Testis (tissue), 3 donors: ENCODE measurements around the gene YPEL3. TPM values are rescaled to one million over a fixed set of nuclear protein-coding genes. Genes with fewer than 3 reads are reported as not detected.

Source experiments
- DNase-seq: peaks from one replicate; pipeline ENCODE4 v3.0.0-alpha.2; 2019
- H3K27ac ChIP-seq, 2 donors: fragments of 200-600 bp; sonication (generic); one replicate each; pipeline ENCODE4 v1.5.1; 2019
- H3K27me3 ChIP-seq: fragments of 200-600 bp; sonication (generic); one replicate; pipeline ENCODE4 v1.5.1; 2019
- H3K36me3 ChIP-seq: fragments of 200-600 bp; sonication (generic); one replicate; pipeline ENCODE4 v1.5.1; 2017; ENCODE audit warnings: low read depth; ENCODE audit errors: missing control alignments
- H3K4me1 ChIP-seq: fragments of 200-600 bp; sonication (generic); one replicate; pipeline ENCODE4 v1.5.1; 2019
- H3K4me3 ChIP-seq, 2 donors: fragments of 200-600 bp; sonication (generic); one replicate each; pipeline ENCODE4 v1.5.1; 2017 to 2019
- H3K9me3 ChIP-seq: fragments of 200-600 bp; sonication (generic); one replicate; pipeline ENCODE4 v1.5.1; 2017
- POLR2A ChIP-seq: fragments of 450-650 bp; IDR thresholded peaks from one replicate; pipeline ENCODE4 v1.6.1; 2017; ENCODE audit warnings: antibody characterized with exemption, mild to moderate bottlenecking, moderate library complexity
- WGBS, 2 donors: methylation state at CpG; one replicate each; pipeline ENCODE4 v1.1.5; 2018; 5-methylcytosine and 5-hydroxymethylcytosine counted together
- intact Hi-C: fragments of 100-400 bp; cut with DNase I; formaldehyde crosslinking; loops from one replicate; pipeline ENCODE4 v1.15.1; 2023; ENCODE audit warnings: low total_unique reads
- polyA plus RNA-seq: library from polyadenylated mRNA; stranded (reverse); fragments of 350-450 nt; fragmentation: Illumina TruSeq; extraction: RNeasy Lipid Tissue Mini Kit (QIAGEN cat#74804); gene quantifications from one replicate; pipeline ENCODE4 v1.2.3, GENCODE V29; 2014; ENCODE audit warnings: low read depth, low replicate concordance; ENCODE audit not compliant: insufficient read depth
- total RNA-seq, 2 donors: library from RNA; depleted of rRNA; stranded (reverse); fragments of >200 nt; gene quantifications; one replicate each; pipeline ENCODE4 v1.2.3, GENCODE V29; 2016
- TF ChIP-seq, protein P1 (sequence below), 3 experiments: fragments of 450-650 bp in 2 of 3; fragments of 200-600 bp in 1 of 3; sonication (generic) in 1 of 3; IDR thresholded peaks; one replicate each; pipeline ENCODE4 v1.5.1; 2016 to 2019; ENCODE audit warnings: antibody characterized with exemption in 3 of 3, mild to moderate bottlenecking in 2 of 3, moderate library complexity in 1 of 3

The YPEL3 gene
- total and polyA plus RNA-seq, 3 donors from 2014 or later, result 55.3 to 75.3 (median 69.4) TPM

DNA sequence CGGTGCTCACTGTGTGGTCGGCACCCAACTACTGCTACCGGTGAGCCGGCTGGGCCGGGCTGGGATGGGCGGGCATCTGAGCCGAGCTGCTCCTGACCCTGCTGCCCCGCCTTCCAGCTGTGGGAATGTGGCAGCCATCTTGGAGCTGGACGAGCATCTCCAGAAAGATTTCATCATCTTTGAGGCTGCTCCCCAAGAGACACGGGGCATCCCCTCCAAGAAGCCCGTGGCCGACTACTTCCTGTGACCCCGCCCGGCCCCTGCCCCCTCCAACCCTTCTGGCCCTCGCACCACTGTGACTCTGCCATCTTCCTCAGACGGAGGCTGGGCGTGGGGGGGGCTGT, 11.2 kb downstream of the YPEL3 start:
- TF ChIP-seq, protein P1, sequence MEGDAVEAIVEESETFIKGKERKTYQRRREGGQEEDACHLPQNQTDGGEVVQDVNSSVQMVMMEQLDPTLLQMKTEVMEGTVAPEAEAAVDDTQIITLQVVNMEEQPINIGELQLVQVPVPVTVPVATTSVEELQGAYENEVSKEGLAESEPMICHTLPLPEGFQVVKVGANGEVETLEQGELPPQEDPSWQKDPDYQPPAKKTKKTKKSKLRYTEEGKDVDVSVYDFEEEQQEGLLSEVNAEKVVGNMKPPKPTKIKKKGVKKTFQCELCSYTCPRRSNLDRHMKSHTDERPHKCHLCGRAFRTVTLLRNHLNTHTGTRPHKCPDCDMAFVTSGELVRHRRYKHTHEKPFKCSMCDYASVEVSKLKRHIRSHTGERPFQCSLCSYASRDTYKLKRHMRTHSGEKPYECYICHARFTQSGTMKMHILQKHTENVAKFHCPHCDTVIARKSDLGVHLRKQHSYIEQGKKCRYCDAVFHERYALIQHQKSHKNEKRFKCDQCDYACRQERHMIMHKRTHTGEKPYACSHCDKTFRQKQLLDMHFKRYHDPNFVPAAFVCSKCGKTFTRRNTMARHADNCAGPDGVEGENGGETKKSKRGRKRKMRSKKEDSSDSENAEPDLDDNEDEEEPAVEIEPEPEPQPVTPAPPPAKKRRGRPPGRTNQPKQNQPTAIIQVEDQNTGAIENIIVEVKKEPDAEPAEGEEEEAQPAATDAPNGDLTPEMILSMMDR (IDR thresholded peaks at IDR 0.05), result no peak
- TF ChIP-seq POLR2A, result no peak
- Histone ChIP-seq H3K27me3 (no peaks in the 10 kb centered on the region), H3K9me3 (no peaks in the 10 kb centered on the region), H3K27ac (no peak overlapping the region), H3K36me3 (no peaks in the 10 kb centered on the region), H3K4me1 (peaks cover 2% of the 10 kb centered on the region), H3K4me3 (no peak overlapping the region)
- WGBS, 2 donors, result 48 to 70% methylated on average over 16 to 17 of the region's 17 CpGs
- intact Hi-C loops, result no loop called here
- DNase-seq, result no peak

DNA sequence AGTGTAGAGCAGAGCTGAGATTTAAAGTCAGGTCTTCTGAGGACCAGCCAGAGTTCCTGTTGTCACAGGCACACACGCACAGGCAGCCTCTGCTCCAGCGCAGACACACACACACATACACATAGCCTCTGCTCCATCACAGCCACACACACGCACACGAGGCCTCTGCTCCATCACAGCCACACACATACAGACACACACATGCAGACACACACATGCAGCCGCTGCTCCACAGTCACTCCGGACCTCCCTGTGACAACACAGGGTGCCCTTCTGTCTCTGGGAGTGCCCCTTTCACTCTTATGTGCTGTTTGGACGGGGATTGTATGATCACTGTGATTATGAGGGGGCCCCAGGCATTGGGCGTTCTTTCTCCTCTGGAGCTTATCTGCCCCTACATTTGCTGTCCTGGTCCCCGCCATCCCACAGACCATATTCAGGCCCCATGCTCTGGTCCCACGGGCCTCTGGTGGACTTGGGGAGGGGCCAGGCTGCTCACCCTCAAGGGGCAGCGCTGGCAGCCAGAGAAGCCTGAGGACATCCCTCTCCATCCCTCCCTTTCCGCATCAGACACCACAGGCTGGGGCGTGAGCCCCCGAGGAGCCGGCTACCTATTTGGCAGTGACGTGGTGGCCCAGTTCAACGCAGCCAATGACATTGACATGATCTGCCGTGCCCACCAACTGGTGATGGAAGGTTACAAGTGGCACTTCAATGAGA, 11.8 kb downstream of the YPEL3 start:
- Histone ChIP-seq H3K4me3 (no peak overlapping the region), H3K9me3 (no peaks in the 10 kb centered on the region), H3K27ac (no peak overlapping the region), H3K36me3 (no peaks in the 10 kb centered on the region), H3K4me1 (peaks cover 2% of the 10 kb centered on the region), H3K27me3 (no peaks in the 10 kb centered on the region)
- TF ChIP-seq POLR2A, result no peak
- TF ChIP-seq, protein P1 (IDR thresholded peaks at IDR 0.05), result no peak
- no peak for DNase-seq
- 85 to 87% methylated on average over 9 to 18 of the region's 18 CpGs for WGBS, 2 donors
- intact Hi-C loops, result no loop called here

DNA sequence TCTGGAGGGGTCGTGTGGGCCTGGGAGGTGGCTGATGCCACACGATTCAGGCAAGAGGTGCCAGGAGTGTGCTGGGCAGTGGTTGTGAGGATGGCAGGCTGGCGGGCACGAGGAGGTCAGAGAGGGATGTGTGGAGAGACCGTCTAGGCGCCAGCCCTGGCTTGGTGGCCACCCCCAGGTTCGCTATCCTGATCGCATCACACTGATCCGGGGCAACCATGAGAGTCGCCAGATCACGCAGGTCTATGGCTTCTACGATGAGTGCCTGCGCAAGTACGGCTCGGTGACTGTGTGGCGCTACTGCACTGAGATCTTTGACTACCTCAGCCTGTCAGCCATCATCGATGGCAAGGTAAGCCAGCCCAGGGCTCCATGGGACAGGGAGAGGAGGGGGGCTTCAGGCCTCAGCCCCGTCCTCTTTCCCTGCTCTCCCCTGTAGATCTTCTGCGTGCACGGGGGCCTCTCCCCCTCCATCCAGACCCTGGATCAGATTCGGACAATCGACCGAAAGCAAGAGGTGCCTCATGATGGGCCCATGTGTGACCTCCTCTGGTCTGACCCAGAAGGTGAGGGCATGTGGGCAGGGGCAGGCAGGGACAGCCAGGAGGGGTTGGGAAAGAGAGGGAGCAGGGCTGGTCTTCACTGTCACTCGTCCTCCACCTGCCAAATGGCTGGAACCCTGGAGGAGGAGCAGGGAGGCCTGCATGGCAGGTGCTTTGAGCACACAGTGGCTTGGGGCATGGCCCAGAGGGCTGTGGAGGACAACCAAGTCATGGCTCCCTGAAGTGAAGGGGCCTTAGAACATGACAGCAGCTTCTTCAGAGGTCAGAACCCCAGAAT, 12.6 kb downstream of the YPEL3 start:
- Histone ChIP-seq H3K27me3 (no peaks in the 10 kb centered on the region), H3K27ac (no peak overlapping the region), H3K36me3 (no peaks in the 10 kb centered on the region), H3K4me3 (no peak overlapping the region), H3K4me1 (peaks cover 2% of the 10 kb centered on the region), H3K9me3 (no peaks in the 10 kb centered on the region)
- DNase-seq, result no peak
- intact Hi-C loops, result no loop called here
- no peak for TF ChIP-seq POLR2A
- TF ChIP-seq, protein P1 (IDR thresholded peaks at IDR 0.05), result no peak
- WGBS, 2 donors, result 90 to 92% methylated on average over 24 of the region's 24 CpGs

DNA sequence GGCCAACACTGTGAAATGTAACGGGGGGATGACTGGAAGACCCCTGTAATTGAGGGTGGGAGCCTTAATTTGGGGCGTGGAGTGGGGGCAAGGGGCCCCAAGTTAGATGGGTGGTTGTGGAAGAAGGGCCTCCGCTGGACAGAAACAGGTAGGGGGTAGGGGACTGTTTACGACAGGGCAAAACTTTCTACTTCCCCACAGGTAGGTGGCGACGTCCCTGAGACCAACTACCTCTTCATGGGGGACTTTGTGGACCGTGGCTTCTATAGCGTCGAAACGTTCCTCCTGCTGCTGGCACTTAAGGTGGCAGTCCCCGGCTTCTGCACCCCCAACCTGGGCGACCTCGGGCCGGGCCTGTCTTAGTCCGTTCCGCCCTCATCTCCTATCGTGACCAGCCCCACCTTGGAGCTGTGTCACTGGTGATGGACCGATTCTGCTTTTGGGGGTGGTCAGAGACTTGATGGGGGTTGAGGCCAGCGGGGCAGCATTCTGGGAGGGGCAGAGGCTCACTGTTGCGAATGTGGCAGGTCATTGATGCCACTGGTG, 13.4 kb downstream of the YPEL3 start:
- intact Hi-C loops, result no loop called here
- 85 to 90% methylated on average over 7 to 20 of the region's 20 CpGs for WGBS, 2 donors
- Histone ChIP-seq H3K4me1 (peaks cover 3% of the 10 kb centered on the region), H3K4me3 (no peak overlapping the region), H3K27me3 (no peaks in the 10 kb centered on the region), H3K36me3 (no peaks in the 10 kb centered on the region), H3K27ac (no peak overlapping the region), H3K9me3 (no peaks in the 10 kb centered on the region)
- DNase-seq, result no peak
- no peak for TF ChIP-seq POLR2A
- TF ChIP-seq, protein P1 (IDR thresholded peaks at IDR 0.05), result no peak
